Measurements from ENCODE around the gene WDCP.

The WDCP gene

DNA sequence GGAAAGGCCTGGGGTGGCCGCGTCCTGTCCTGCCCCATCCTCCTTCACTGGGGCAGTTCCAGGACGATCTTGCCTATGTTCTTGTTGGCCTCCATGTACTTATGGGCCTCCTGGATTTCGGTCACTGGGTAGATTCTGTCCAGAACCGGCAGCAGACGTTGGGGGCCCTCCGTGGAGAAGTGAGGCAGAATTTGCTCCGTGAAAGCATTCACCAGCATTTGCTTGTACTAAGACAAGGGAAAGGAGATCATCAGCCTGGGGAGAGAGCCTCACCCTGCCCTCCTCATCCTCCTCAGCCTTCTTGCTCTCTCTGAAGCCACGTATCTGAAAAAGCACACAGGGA is 30.3 kb upstream of the WDCP start:
- TF ChIP-seq, protein P1, sequence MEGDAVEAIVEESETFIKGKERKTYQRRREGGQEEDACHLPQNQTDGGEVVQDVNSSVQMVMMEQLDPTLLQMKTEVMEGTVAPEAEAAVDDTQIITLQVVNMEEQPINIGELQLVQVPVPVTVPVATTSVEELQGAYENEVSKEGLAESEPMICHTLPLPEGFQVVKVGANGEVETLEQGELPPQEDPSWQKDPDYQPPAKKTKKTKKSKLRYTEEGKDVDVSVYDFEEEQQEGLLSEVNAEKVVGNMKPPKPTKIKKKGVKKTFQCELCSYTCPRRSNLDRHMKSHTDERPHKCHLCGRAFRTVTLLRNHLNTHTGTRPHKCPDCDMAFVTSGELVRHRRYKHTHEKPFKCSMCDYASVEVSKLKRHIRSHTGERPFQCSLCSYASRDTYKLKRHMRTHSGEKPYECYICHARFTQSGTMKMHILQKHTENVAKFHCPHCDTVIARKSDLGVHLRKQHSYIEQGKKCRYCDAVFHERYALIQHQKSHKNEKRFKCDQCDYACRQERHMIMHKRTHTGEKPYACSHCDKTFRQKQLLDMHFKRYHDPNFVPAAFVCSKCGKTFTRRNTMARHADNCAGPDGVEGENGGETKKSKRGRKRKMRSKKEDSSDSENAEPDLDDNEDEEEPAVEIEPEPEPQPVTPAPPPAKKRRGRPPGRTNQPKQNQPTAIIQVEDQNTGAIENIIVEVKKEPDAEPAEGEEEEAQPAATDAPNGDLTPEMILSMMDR (IDR thresholded peaks at IDR 0.05; ENCODE audit: low read depth, low read length), result no peak
- peak overlapping the region; percentile 98 for H3K4me3 ChIP-seq (ENCODE audit: low read depth, low read length)
- peak; percentile 4 for DNase-seq (ENCODE audit: low read depth, low spot score)
- in situ Hi-C loops (cut with HindIII; ENCODE audit: low sequenced_read_pairs), result no loop called here

GRCh38 chr2:24076849-24077534 is 29.8 kb upstream of the WDCP start:
- H3K4me3 ChIP-seq (ENCODE audit: low read depth, low read length), result peak overlapping the region; percentile 98
- TF ChIP-seq, protein P1 (IDR thresholded peaks at IDR 0.05; ENCODE audit: low read depth, low read length), result no peak
- in situ Hi-C loops (cut with HindIII; ENCODE audit: low sequenced_read_pairs), result no loop called here
- peak; percentile 17 for DNase-seq (ENCODE audit: low read depth, low spot score)

DNA sequence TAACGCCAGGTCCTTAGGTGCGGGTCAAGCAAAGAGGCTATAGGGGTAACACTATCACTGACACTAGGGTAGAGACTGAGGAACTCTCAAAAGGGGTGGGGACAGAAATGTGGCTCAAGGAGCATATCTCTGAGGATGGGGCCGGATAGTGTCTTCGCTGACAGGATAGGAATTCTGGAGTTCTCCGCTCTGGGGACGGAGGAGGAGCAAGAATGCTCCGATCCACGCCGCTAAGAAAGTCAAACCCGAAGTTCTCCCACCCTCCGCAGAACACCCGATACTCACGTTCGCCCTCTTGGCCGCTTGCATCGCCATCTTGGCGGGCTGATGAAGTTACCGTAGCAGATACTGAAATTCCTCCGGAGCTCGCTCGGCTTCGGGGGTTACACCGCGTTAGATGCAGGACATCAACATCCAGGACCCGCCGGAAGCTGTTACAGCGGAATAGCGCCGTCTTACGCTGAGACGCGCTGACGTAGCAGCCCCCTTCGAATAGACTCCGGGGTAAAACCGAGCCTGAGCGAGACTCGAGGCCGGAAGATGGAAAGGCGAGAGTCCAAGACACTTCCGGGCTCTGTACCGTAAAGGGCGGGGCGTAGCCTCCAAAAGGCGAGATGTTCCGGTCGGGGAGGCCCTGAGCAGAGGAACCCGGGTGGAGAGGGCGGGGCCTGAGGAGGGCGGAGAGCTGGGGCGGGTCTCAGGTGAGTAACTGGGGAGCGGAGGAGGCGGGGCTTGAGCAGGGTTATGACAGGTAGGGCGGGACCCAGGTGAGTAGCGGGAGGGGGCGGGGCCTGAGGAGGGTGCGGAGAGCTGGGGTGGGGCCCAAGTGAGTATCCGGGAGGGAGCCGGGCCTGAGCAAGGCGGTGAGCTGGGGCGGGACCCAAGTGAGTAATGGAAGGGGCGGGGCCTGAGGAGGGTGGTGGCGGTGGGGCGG is 29.0 kb upstream of the WDCP start, which contains the start of gene SF3B6:
TSS of gene SF3B6 (minus strand) at position 412 of the 934 bp plus-strand sequence. CDS start at position 315, 97 bp downstream.
- peak within 1 kb of the TSS; percentile 98 for H3K4me3 ChIP-seq (ENCODE audit: low read depth, low read length)
- peak; percentile 99 for DNase-seq (ENCODE audit: low read depth, low spot score)
- in situ Hi-C loops (cut with HindIII; ENCODE audit: low sequenced_read_pairs), result no loop called here
- TF ChIP-seq, protein P1 (IDR thresholded peaks at IDR 0.05; ENCODE audit: low read depth, low read length), result no peak

DNA sequence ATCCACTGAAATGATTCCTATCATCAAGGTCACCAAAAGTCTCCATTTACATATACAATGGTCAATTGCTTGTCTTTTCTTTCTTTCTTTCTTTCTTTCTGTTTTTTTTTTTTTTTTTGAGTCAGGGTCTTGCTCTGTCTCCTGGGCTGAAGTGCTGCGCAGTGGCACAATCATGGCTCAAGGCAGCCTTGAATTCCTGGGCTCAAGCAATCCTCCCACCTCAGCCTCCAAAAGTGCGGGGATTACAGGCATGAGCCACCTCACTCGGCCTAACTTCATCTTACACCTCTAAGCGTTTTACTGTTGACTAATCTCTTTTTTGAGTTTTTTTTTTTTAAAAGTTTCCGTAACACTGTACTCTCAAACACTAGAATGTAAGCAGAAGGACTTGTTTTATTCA is 28.1 kb upstream of the WDCP start:
- in situ Hi-C loops (cut with HindIII; ENCODE audit: low sequenced_read_pairs), result no loop called here
- TF ChIP-seq, protein P1 (IDR thresholded peaks at IDR 0.05; ENCODE audit: low read depth, low read length), result no peak
- DNase-seq (ENCODE audit: low read depth, low spot score), result no peak
- peak overlapping the region; percentile 98 for H3K4me3 ChIP-seq (ENCODE audit: low read depth, low read length)

DNA sequence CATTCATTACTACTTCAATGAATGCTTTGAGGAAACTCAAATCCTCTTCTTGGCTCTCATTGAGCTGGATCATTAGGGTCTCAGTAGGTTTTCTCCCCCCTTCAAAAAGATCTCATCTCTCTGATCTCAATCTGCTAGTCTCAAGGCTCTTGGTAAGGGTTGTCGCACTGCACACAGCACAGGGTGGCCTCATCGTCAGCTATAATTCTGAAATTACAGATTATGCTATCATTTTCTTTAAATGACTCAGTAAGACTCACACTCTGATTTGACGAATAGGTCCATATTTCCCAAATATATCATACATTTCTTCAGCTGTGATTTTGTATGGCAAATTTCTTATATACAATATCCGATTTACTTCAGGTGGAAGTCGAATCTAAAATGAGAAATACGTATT is 26.6 kb upstream of the WDCP start:
- DNase-seq (ENCODE audit: low read depth, low spot score), result no peak
- TF ChIP-seq, protein P1 (IDR thresholded peaks at IDR 0.05; ENCODE audit: low read depth, low read length), result no peak
- in situ Hi-C loops (cut with HindIII; ENCODE audit: low sequenced_read_pairs), result no loop called here
- H3K4me3 ChIP-seq (ENCODE audit: low read depth, low read length), result no peak overlapping the region

DNA sequence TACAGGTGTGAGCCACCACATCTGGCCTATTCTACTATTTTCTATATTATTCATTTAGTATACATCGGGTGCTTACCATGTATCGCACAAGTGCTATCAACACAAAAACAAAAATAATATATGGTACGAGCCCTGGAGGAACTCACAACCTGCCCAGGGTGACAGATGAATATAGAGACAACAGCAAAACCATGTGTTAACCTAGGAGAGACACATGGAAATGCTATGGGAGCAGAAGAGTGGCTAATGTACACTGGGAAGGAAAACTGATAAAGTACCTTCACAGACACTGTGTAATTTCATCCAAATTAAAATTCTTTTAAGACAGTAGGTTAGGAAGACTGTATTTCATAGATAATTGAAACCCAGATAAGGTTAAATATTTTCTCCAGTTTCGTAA is 25.1 kb upstream of the WDCP start:
- in situ Hi-C loops (cut with HindIII; ENCODE audit: low sequenced_read_pairs), result no loop called here
- DNase-seq (ENCODE audit: low read depth, low spot score), result no peak
- no peak overlapping the region for H3K4me3 ChIP-seq (ENCODE audit: low read depth, low read length)
- TF ChIP-seq, protein P1 (IDR thresholded peaks at IDR 0.05; ENCODE audit: low read depth, low read length), result no peak
